Thyroid gland (tissue), 4 donors: ENCODE data around the gene DLGAP5.

Source experiments
- POLR2A ChIP-seq, 2 donors: fragments of 450-650 bp; IDR thresholded peaks; one replicate each; pipeline ENCODE4 v1.6.1; 2017; ENCODE audit warnings: antibody characterized with exemption in 2 of 2, mild to moderate bottlenecking in 2 of 2, moderate library complexity in 1 of 2
- TF ChIP-seq, protein P1 (sequence below), 6 experiments: fragments of 200-600 bp in 3 of 6; fragments of 450-650 bp in 3 of 6; sonication (generic) in 3 of 6; IDR thresholded peaks; one replicate each; pipeline ENCODE4 v1.5.1; 2016 to 2019; ENCODE audit warnings: antibody characterized with exemption in 6 of 6, mild to moderate bottlenecking in 2 of 6, inconsistent platforms in 1 of 6, moderate library complexity in 1 of 6

GRCh38 chr14:55198749-55199148 lies 7.4 kb upstream of the DLGAP5 start:
- TF ChIP-seq, protein P1, sequence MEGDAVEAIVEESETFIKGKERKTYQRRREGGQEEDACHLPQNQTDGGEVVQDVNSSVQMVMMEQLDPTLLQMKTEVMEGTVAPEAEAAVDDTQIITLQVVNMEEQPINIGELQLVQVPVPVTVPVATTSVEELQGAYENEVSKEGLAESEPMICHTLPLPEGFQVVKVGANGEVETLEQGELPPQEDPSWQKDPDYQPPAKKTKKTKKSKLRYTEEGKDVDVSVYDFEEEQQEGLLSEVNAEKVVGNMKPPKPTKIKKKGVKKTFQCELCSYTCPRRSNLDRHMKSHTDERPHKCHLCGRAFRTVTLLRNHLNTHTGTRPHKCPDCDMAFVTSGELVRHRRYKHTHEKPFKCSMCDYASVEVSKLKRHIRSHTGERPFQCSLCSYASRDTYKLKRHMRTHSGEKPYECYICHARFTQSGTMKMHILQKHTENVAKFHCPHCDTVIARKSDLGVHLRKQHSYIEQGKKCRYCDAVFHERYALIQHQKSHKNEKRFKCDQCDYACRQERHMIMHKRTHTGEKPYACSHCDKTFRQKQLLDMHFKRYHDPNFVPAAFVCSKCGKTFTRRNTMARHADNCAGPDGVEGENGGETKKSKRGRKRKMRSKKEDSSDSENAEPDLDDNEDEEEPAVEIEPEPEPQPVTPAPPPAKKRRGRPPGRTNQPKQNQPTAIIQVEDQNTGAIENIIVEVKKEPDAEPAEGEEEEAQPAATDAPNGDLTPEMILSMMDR (IDR thresholded peaks at IDR 0.05), result no peak
- no peak for TF ChIP-seq POLR2A (IDR thresholded peaks at IDR 0.05)
